Measurements from ENCODE around the gene ROBO1. TPM values are rescaled to one million over a fixed set of nuclear protein-coding genes. Genes with fewer than 3 reads are reported as not detected.

The ROBO1 gene
- total RNA-seq, 3 donors from 2014 or later = 12.7 to 50.7 (median 23.6) TPM

- Histone ChIP-seq H3K9me3 (no peaks in the 10 kb centered on the region), H3K4me3 (no peak overlapping the region), H3K4me1 (no peaks in the 10 kb centered on the region), H3K27ac (no peak overlapping the region), H3K27me3 (no peaks in the 10 kb centered on the region), H3K36me3 (no peaks in the 10 kb centered on the region)
- intact Hi-C loops (cut with DNase I; ENCODE audit: low total_unique reads) = no loop called here
- TF ChIP-seq POLR2AphosphoS5 (IDR thresholded peaks at IDR 0.05) (no peak), POLR2A (IDR thresholded peaks at IDR 0.05) (no peak), CTCF (IDR thresholded peaks at IDR 0.05) (no peak)
- DNase-seq (ENCODE audit: low spot score in 2 of 2) = no peak
Observed at GRCh38 chr3:79255292-79255691, 512.5 kb downstream of the ROBO1 start.

- Histone ChIP-seq H3K27ac (no peak overlapping the region), H3K4me3 (no peak overlapping the region), H3K27me3 (no peaks in the 10 kb centered on the region), H3K36me3 (no peaks in the 10 kb centered on the region), H3K4me1 (no peaks in the 10 kb centered on the region), H3K9me3 (no peaks in the 10 kb centered on the region)
- no peak for DNase-seq (ENCODE audit: low spot score in 2 of 2)
- intact Hi-C loops (cut with DNase I; ENCODE audit: low total_unique reads) = no loop called here
- no peak for TF ChIP-seq POLR2AphosphoS5 (IDR thresholded peaks at IDR 0.05)
- no peak for TF ChIP-seq POLR2A (IDR thresholded peaks at IDR 0.05)
- no peak for TF ChIP-seq CTCF (IDR thresholded peaks at IDR 0.05)
Observed at GRCh38 chr3:79253704-79254103, 514.1 kb downstream of the ROBO1 start.

- Histone ChIP-seq H3K36me3 (no peaks in the 10 kb centered on the region), H3K9me3 (no peaks in the 10 kb centered on the region), H3K4me3 (no peak overlapping the region), H3K4me1 (no peaks in the 10 kb centered on the region), H3K27me3 (no peaks in the 10 kb centered on the region), H3K27ac (no peak overlapping the region)
- intact Hi-C loops (cut with DNase I; ENCODE audit: low total_unique reads) = no loop called here
- TF ChIP-seq POLR2AphosphoS5 (IDR thresholded peaks at IDR 0.05) = no peak
- TF ChIP-seq POLR2A (IDR thresholded peaks at IDR 0.05) = no peak
- TF ChIP-seq CTCF (IDR thresholded peaks at IDR 0.05) = no peak
- DNase-seq (ENCODE audit: low spot score in 2 of 2) = no peak
Observed at GRCh38 chr3:79253271-79253670, 514.5 kb downstream of the ROBO1 start.

GRCh38 chr3:79250746-79251145 is 517.1 kb downstream of the ROBO1 start:
- H3K36me3 ChIP-seq = no peaks in the 10 kb centered on the region
- H3K27ac ChIP-seq = no peak overlapping the region
- no peak overlapping the region for H3K4me3 ChIP-seq
- no peaks in the 10 kb centered on the region for H3K9me3 ChIP-seq
- no peaks in the 10 kb centered on the region for H3K27me3 ChIP-seq
- H3K4me1 ChIP-seq = no peaks in the 10 kb centered on the region
- no peak for DNase-seq (ENCODE audit: low spot score in 2 of 2)
- TF ChIP-seq POLR2AphosphoS5 (IDR thresholded peaks at IDR 0.05) = no peak
- TF ChIP-seq CTCF (IDR thresholded peaks at IDR 0.05) = no peak
- no peak for TF ChIP-seq POLR2A (IDR thresholded peaks at IDR 0.05)
- intact Hi-C loops (cut with DNase I; ENCODE audit: low total_unique reads) = no loop called here

- DNase-seq (ENCODE audit: low spot score in 2 of 2) = no peak
- no peak overlapping the region for H3K4me3 ChIP-seq
- H3K36me3 ChIP-seq = no peaks in the 10 kb centered on the region
- TF ChIP-seq CTCF (IDR thresholded peaks at IDR 0.05) (no peak), POLR2AphosphoS5 (IDR thresholded peaks at IDR 0.05) (no peak), POLR2A (IDR thresholded peaks at IDR 0.05) (no peak)
- no peaks in the 10 kb centered on the region for H3K9me3 ChIP-seq
- no peaks in the 10 kb centered on the region for H3K27me3 ChIP-seq
- no peak overlapping the region for H3K27ac ChIP-seq
- H3K4me1 ChIP-seq = no peaks in the 10 kb centered on the region
- intact Hi-C loops (cut with DNase I; ENCODE audit: low total_unique reads) = no loop called here
Observed at GRCh38 chr3:79249701-79250100, 518.1 kb downstream of the ROBO1 start.
